ENCODE results near the gene EFTUD2. TPM values are rescaled to one million over a fixed set of nuclear protein-coding genes. Genes with fewer than 3 reads are reported as not detected.

Gene EFTUD2
- total and polyA plus RNA-seq, 2 of the 8 experiments (the other 6 are each of a cell fraction or from before 2014, with no cell fraction given) = 118 to 195 TPM

DNA sequence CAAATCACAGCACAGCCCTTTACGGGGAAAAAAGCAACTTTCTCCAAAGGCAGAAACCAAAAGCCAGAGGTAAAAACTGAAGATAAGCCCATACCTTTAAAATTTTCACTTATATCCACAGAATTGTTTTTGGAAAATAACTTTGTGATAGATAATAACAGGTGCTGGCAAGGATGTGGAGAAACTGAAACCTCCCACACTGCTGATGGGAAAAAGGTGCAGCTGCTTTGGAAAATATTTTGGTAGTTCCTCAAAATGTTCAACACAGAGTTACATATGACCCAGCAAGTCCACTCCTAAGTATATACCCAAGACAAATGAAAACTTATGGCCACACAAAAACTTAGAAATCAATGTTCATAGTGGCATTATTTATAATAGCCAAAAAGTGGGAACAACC lies 12.2 kb downstream of the EFTUD2 start:
- H3K23me2 ChIP-seq (ENCODE audit: low read depth, low read length) = no peaks in the 10 kb centered on the region
- no peak overlapping the region for H3K27ac ChIP-seq (ENCODE audit: low read depth, low read length)
- no peak overlapping the region for H4K5ac ChIP-seq (ENCODE audit: insufficient read length, low read depth, low read length)
- H4K8ac ChIP-seq (ENCODE audit: extremely low read depth, insufficient read depth, low read length) = no peak overlapping the region
- no peak overlapping the region for H2BK120ac ChIP-seq (replicated peaks; ENCODE audit: low read depth, low read length)
- H2BK5ac ChIP-seq (ENCODE audit: low read depth, low read length) = no peak overlapping the region
- H3K4ac ChIP-seq (replicated peaks; ENCODE audit: insufficient read length, low read depth, low read length) = no peak overlapping the region
- H2BK20ac ChIP-seq (ENCODE audit: low read length) = no peak overlapping the region
- H2BK12ac ChIP-seq (ENCODE audit: low read depth, low read length) = no peak overlapping the region
- H4K91ac ChIP-seq (replicated peaks; ENCODE audit: insufficient read length, low read length) = no peak overlapping the region
- no peaks in the 10 kb centered on the region for H3K27me3 ChIP-seq (replicated peaks in 1 of 4; ENCODE audit: control insufficient read depth in 3 of 4, extremely low read depth in 1 of 4, insufficient read depth in 3 of 4, low read length in 3 of 4)
- 89% methylated on average over 1 of the region's 1 CpG; no CpG with 5 or more reads in 1 of the 2 experiments for WGBS, 2 experiments (ENCODE audit: extremely low coverage in 1 of 2, insufficient coverage in 1 of 2, insufficient read length in 1 of 2, insufficient replicate concordance in 2 of 2, low coverage in 1 of 2, low lambda C conversion rate in 2 of 2, missing lambda C conversion rate in 1 of 2)
- no peak for FAIRE-seq
- no peak for DNase-seq (ENCODE audit: low read depth in 1 of 2, low spot score in 2 of 2)
- ChIA-PET CTCF (ENCODE audit: partially characterized antibody) (interaction anchor here (1.9 to 2.6 kb wide), 2 partner anchors 8 to 108 kb away, joined by 6 to 9 read pairs; no protein-coding TSS in a partner anchor), POLR2A (ENCODE audit: partially characterized antibody) (no interaction called here)
- H3K79me1 ChIP-seq (ENCODE audit: low read depth, low read length) = peaks cover 2% of the 10 kb centered on the region; the same call in 1 of the 2 replicates
- H3K4me1 ChIP-seq (replicated peaks in 1 of 4; ENCODE audit: control insufficient read depth in 3 of 4, insufficient read depth in 4 of 4, low read length in 3 of 4) = no peaks in the 10 kb centered on the region
- no peak overlapping the region for H3K4me3 ChIP-seq (ENCODE audit: extremely low read depth in 1 of 4, insufficient read depth in 2 of 4, low read depth in 3 of 4, low read length in 4 of 4)
- H2AK5ac ChIP-seq (ENCODE audit: low read depth, low read length) = no peak overlapping the region
- no peak overlapping the region for H3K14ac ChIP-seq (ENCODE audit: insufficient read length)
- peaks cover 3 to 9% of the 10 kb centered on the region in 2 experiments for H4K20me1 ChIP-seq (replicated peaks in 1 of 2; ENCODE audit: control insufficient read depth in 1 of 2, insufficient read depth in 2 of 2, low read length in 2 of 2)
- no peaks in the 10 kb centered on the region for H3K9me3 ChIP-seq (ENCODE audit: insufficient read depth in 2 of 2, low read depth in 1 of 2, low read length in 1 of 2)
- H2AFZ ChIP-seq (ENCODE audit: low read length) = no peak overlapping the region
- H3K36me3 ChIP-seq (ENCODE audit: control insufficient read depth in 2 of 4, insufficient read depth in 4 of 4, low read length in 3 of 4) = peaks cover 17 to 52% (median 39%) of the 10 kb centered on the region in 4 experiments
- H3K18ac ChIP-seq (ENCODE audit: extremely low read depth, low read length) = no peak overlapping the region
- peaks cover 0 to 40% of the 10 kb centered on the region in 2 experiments; a peak in 2 of 4 replicates for H3K79me2 ChIP-seq (ENCODE audit: control insufficient read depth in 1 of 2, insufficient read depth in 2 of 2, low read length in 2 of 2)
- H3K56ac ChIP-seq (replicated peaks; ENCODE audit: insufficient read length, low read depth, low read length) = no peak overlapping the region
- H2BK15ac ChIP-seq (ENCODE audit: low read length) = no peak overlapping the region
- H3K23ac ChIP-seq (ENCODE audit: insufficient read length) = no peak overlapping the region
- no peak overlapping the region for H3K4me2 ChIP-seq (ENCODE audit: insufficient read depth in 1 of 2, low read depth in 2 of 2, low read length in 2 of 2)
- no peak overlapping the region for H3K9ac ChIP-seq (replicated peaks in 1 of 4; ENCODE audit: extremely low read depth in 1 of 4, low read depth in 3 of 4, low read length in 3 of 4)
- TF ChIP-seq MAX (IDR thresholded peaks at IDR 0.05) = no peak
- TF ChIP-seq, protein P1, sequence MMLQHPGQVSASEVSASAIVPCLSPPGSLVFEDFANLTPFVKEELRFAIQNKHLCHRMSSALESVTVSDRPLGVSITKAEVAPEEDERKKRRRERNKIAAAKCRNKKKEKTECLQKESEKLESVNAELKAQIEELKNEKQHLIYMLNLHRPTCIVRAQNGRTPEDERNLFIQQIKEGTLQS (IDR thresholded peaks at IDR 0.05; ENCODE audit: insufficient read depth, low read depth, low read length) = no peak
- TF ChIP-seq BRCA1 (IDR thresholded peaks at IDR 0.05; ENCODE audit: low read depth, low read length) = no peak
- no peak for TF ChIP-seq POU5F1 (IDR thresholded peaks at IDR 0.05; ENCODE audit: low read depth, low read length)
- TF ChIP-seq KDM5A (IDR thresholded peaks at IDR 0.05; ENCODE audit: low read length) = no peak
- TF ChIP-seq CTBP2 (IDR thresholded peaks at IDR 0.05; ENCODE audit: borderline replicate concordance, insufficient read depth, insufficient read length, low read length) = no peak
- TF ChIP-seq ATF2 (IDR thresholded peaks at IDR 0.05; ENCODE audit: low read length) = no peak
- TF ChIP-seq SIX5 (IDR thresholded peaks at IDR 0.05; ENCODE audit: low read depth, low read length) = no peak
- TF ChIP-seq SUZ12 (IDR thresholded peaks at IDR 0.05; ENCODE audit: low read length) = no peak
- no peak for TF ChIP-seq GABPA (IDR thresholded peaks at IDR 0.05; ENCODE audit: borderline replicate concordance, insufficient read depth, low read length)
- no peak for TF ChIP-seq SP4 (IDR thresholded peaks at IDR 0.05; ENCODE audit: low read length)
- no peak for TF ChIP-seq CEBPB (IDR thresholded peaks at IDR 0.05; ENCODE audit: low read depth, low read length)
